Vagina (tissue), 2 donors: Measurements from ENCODE around the gene GABBR1.

Source experiments
- POLR2A ChIP-seq, 2 donors: fragments of 450-650 bp; IDR thresholded peaks; one replicate each; pipeline ENCODE4 v1.6.1; 2017; ENCODE audit warnings: antibody characterized with exemption in 2 of 2, mild to moderate bottlenecking in 2 of 2, moderate library complexity in 2 of 2
- TF ChIP-seq, protein P1 (sequence below), 3 experiments: fragments of 450-650 bp in 2 of 3; fragments of 200-600 bp in 1 of 3; sonication (generic) in 1 of 3; IDR thresholded peaks; one replicate each; pipeline ENCODE4 v1.5.1; 2017 to 2019; ENCODE audit warnings: antibody characterized with exemption in 3 of 3, mild to moderate bottlenecking in 2 of 3, moderate library complexity in 2 of 3

- TF ChIP-seq, protein P1, sequence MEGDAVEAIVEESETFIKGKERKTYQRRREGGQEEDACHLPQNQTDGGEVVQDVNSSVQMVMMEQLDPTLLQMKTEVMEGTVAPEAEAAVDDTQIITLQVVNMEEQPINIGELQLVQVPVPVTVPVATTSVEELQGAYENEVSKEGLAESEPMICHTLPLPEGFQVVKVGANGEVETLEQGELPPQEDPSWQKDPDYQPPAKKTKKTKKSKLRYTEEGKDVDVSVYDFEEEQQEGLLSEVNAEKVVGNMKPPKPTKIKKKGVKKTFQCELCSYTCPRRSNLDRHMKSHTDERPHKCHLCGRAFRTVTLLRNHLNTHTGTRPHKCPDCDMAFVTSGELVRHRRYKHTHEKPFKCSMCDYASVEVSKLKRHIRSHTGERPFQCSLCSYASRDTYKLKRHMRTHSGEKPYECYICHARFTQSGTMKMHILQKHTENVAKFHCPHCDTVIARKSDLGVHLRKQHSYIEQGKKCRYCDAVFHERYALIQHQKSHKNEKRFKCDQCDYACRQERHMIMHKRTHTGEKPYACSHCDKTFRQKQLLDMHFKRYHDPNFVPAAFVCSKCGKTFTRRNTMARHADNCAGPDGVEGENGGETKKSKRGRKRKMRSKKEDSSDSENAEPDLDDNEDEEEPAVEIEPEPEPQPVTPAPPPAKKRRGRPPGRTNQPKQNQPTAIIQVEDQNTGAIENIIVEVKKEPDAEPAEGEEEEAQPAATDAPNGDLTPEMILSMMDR (IDR thresholded peaks at IDR 0.05): no peak
- no peak for TF ChIP-seq POLR2A (IDR thresholded peaks at IDR 0.05)
These were observed 48.2 kb downstream of the GABBR1 start, which contains the start of gene OR2H2 for GRCh38 chr6:29584821-29585220.
